HUES48 (cell line): ENCODE results near the gene PDCD4.

ENCODE experiments used
- H3K27ac ChIP-seq: one replicate; pipeline ENCODE4 v1.7.0; 2013; ENCODE audit warnings: low read depth, low read length, inconsistent platforms
- H3K27me3 ChIP-seq: 2 replicates; pipeline ENCODE4 v1.6.1; 2013; ENCODE audit warnings: mild to moderate bottlenecking, low read length; ENCODE audit not compliant: control insufficient read depth, insufficient read depth
- H3K36me3 ChIP-seq: 2 replicates; pipeline ENCODE4 v1.6.1; 2013; ENCODE audit warnings: low read length; ENCODE audit not compliant: control insufficient read depth, insufficient read depth
- H3K4me1 ChIP-seq: 2 replicates; pipeline ENCODE4 v1.6.1; 2013; ENCODE audit warnings: mild to moderate bottlenecking, low read length; ENCODE audit not compliant: control insufficient read depth, insufficient read depth
- H3K4me3 ChIP-seq: 2 replicates; pipeline ENCODE4 v1.5.1; 2013; ENCODE audit warnings: mild to moderate bottlenecking, low read depth, low read length
- H3K9ac ChIP-seq: 2 replicates; pipeline ENCODE4 v1.6.1; 2013; ENCODE audit warnings: mild to moderate bottlenecking, low read depth, low read length, moderate library complexity
- H3K9me3 ChIP-seq: 2 replicates; pipeline ENCODE4 v1.6.1; 2013; ENCODE audit warnings: low read length; ENCODE audit not compliant: control insufficient read depth, insufficient read depth

Gene PDCD4

GRCh38 chr10:110833234-110833940 lies 38.3 kb upstream of the PDCD4 start:
- Histone ChIP-seq H3K4me3 (no peak overlapping the region), H3K27me3 (no peaks in the 10 kb centered on the region), H3K4me1 (peaks cover 7% of the 10 kb centered on the region; the same call in 1 of the 2 replicates), H3K9ac (no peak overlapping the region), H3K27ac (no peak overlapping the region), H3K36me3 (no peaks in the 10 kb centered on the region), H3K9me3 (no peaks in the 10 kb centered on the region)

- Histone ChIP-seq H3K4me1 (peaks cover 7% of the 10 kb centered on the region; the same call in 1 of the 2 replicates), H3K9me3 (no peaks in the 10 kb centered on the region), H3K27me3 (no peaks in the 10 kb centered on the region), H3K27ac (no peak overlapping the region), H3K36me3 (no peaks in the 10 kb centered on the region), H3K4me3 (no peak overlapping the region), H3K9ac (no peak overlapping the region; the same call in 1 of the 2 replicates)
Measured at GRCh38 chr10:110833941-110834628, 37.6 kb upstream of the PDCD4 start.

- no peaks in the 10 kb centered on the region for H3K36me3 ChIP-seq
- H3K4me3 ChIP-seq: no peak overlapping the region
- H3K27me3 ChIP-seq: no peaks in the 10 kb centered on the region
- H3K27ac ChIP-seq: no peak overlapping the region
- peaks cover 7% of the 10 kb centered on the region; the same call in 1 of the 2 replicates for H3K4me1 ChIP-seq
- no peaks in the 10 kb centered on the region for H3K9me3 ChIP-seq
- H3K9ac ChIP-seq: no peak overlapping the region; the same call in 1 of the 2 replicates
Measured at GRCh38 chr10:110834629-110835301, 37.0 kb upstream of the PDCD4 start.

- Histone ChIP-seq H3K4me1 (peaks cover 7% of the 10 kb centered on the region; the same call in 1 of the 2 replicates), H3K36me3 (no peaks in the 10 kb centered on the region), H3K9ac (no peak overlapping the region), H3K4me3 (no peak overlapping the region), H3K9me3 (no peaks in the 10 kb centered on the region), H3K27me3 (no peaks in the 10 kb centered on the region), H3K27ac (no peak overlapping the region)
Measured at GRCh38 chr10:110835841-110836240, 35.9 kb upstream of the PDCD4 start.

GRCh38 chr10:110836706-110837105 lies 35.0 kb upstream of the PDCD4 start:
- no peak overlapping the region for H3K4me3 ChIP-seq
- H3K27ac ChIP-seq: no peak overlapping the region
- no peaks in the 10 kb centered on the region for H3K36me3 ChIP-seq
- H3K9me3 ChIP-seq: no peaks in the 10 kb centered on the region
- H3K9ac ChIP-seq: no peak overlapping the region
- H3K4me1 ChIP-seq: peaks cover 7% of the 10 kb centered on the region; the same call in 1 of the 2 replicates
- H3K27me3 ChIP-seq: no peaks in the 10 kb centered on the region

GRCh38 chr10:110837418-110838171 lies 34.1 kb upstream of the PDCD4 start:
- Histone ChIP-seq H3K4me1 (peaks cover 7% of the 10 kb centered on the region; the same call in 1 of the 2 replicates), H3K27me3 (no peaks in the 10 kb centered on the region), H3K36me3 (no peaks in the 10 kb centered on the region), H3K9me3 (no peaks in the 10 kb centered on the region), H3K9ac (no peak overlapping the region), H3K27ac (no peak overlapping the region), H3K4me3 (no peak overlapping the region)

GRCh38 chr10:110840225-110840922 lies 31.4 kb upstream of the PDCD4 start:
- H3K27me3 ChIP-seq: no peaks in the 10 kb centered on the region

GRCh38 chr10:110840923-110841428 lies 30.8 kb upstream of the PDCD4 start:
- Histone ChIP-seq H3K9me3 (no peaks in the 10 kb centered on the region), H3K9ac (no peak overlapping the region), H3K4me1 (no peaks in the 10 kb centered on the region), H3K4me3 (no peak overlapping the region), H3K36me3 (no peaks in the 10 kb centered on the region), H3K27ac (no peak overlapping the region), H3K27me3 (no peaks in the 10 kb centered on the region)

More at GRCh38 chr10:110840225-110840922, 31.4 kb upstream of the PDCD4 start:
- no peaks in the 10 kb centered on the region for H3K4me1 ChIP-seq
- no peak overlapping the region for H3K9ac ChIP-seq
- no peak overlapping the region for H3K27ac ChIP-seq
- H3K36me3 ChIP-seq: no peaks in the 10 kb centered on the region
- no peak overlapping the region for H3K4me3 ChIP-seq
- no peaks in the 10 kb centered on the region for H3K9me3 ChIP-seq

GRCh38 chr10:110841767-110842267 lies 29.9 kb upstream of the PDCD4 start:
- no peaks in the 10 kb centered on the region for H3K27me3 ChIP-seq
- H3K9ac ChIP-seq: no peak overlapping the region
- H3K36me3 ChIP-seq: no peaks in the 10 kb centered on the region
- H3K27ac ChIP-seq: no peak overlapping the region
- no peaks in the 10 kb centered on the region for H3K4me1 ChIP-seq
- H3K9me3 ChIP-seq: no peaks in the 10 kb centered on the region
- H3K4me3 ChIP-seq: no peak overlapping the region
